SK-N-SH treated with all-trans-retinoic acid at 6 μM for 48 hours (cell line): ENCODE measurements around the gene CALU.

Source experiments
- ATAC-seq: fragments of 200-7000 bp; cut with Tn5 transposase; 3 replicates; pipeline ENCODE4 v1.9.1; 2020; ENCODE audit warnings: mild to moderate bottlenecking, moderate library complexity
- ARNTL ChIP-seq: fragments of 450-650 bp; formaldehyde crosslinking; IDR thresholded peaks from 2 replicates; pipeline ENCODE4 v1.5.0; 2020; ENCODE audit warnings: low read depth, mild to moderate bottlenecking, moderate library complexity, borderline replicate concordance
- BACH2 ChIP-seq: fragments of 250-450 bp; sonication (Bioruptor Pico); IDR thresholded peaks from 2 replicates; pipeline ENCODE4 v1.9.0; 2021; ENCODE audit warnings: mild to moderate bottlenecking, borderline replicate concordance
- CSDC2 ChIP-seq: fragments of 250-450 bp; sonication (Bioruptor Pico); IDR thresholded peaks from 2 replicates; pipeline ENCODE4 v1.5.0; 2020; ENCODE audit warnings: mild to moderate bottlenecking, moderate library complexity
- GLIS3 ChIP-seq: fragments of 250-450 bp; sonication (Bioruptor Pico); IDR thresholded peaks from 2 replicates; pipeline ENCODE4 v1.5.0; 2020; ENCODE audit warnings: mild to moderate bottlenecking, moderate library complexity
- ISL1 ChIP-seq: fragments of 250-450 bp; sonication (Bioruptor Pico); IDR thresholded peaks from 2 replicates; pipeline ENCODE4 v2.1.2; 2022; ENCODE audit warnings: mild to moderate bottlenecking, moderate library complexity
- OSR1 ChIP-seq: fragments of 250-450 bp; sonication (Bioruptor Pico); IDR thresholded peaks from 2 replicates; pipeline ENCODE4 v1.8.0; 2022; ENCODE audit warnings: moderate library complexity, mild to moderate bottlenecking, inconsistent platforms
- PPARA ChIP-seq: fragments of 250-450 bp; sonication (Bioruptor Pico); IDR thresholded peaks from 2 replicates; pipeline ENCODE4 v1.5.0; 2020; ENCODE audit warnings: mild to moderate bottlenecking, borderline replicate concordance
- RARB ChIP-seq: fragments of 250-450 bp; sonication (Bioruptor Pico); IDR thresholded peaks from 2 replicates; pipeline ENCODE4 v1.8.0; 2021; ENCODE audit warnings: mild to moderate bottlenecking, moderate library complexity
- SNAI2 ChIP-seq: fragments of 250-450 bp; sonication (Bioruptor Pico); IDR thresholded peaks from 2 replicates; pipeline ENCODE4 v1.5.0; 2020; ENCODE audit warnings: mild to moderate bottlenecking, moderate library complexity
- TCF4 ChIP-seq: fragments of 250-450 bp; sonication (Bioruptor Pico); IDR thresholded peaks from 2 replicates; pipeline ENCODE4 v1.8.0; 2021; ENCODE audit warnings: mild to moderate bottlenecking, moderate library complexity, borderline replicate concordance
- TOX ChIP-seq: fragments of 250-450 bp; sonication (Bioruptor Pico); IDR thresholded peaks from 2 replicates; pipeline ENCODE4 v1.8.0; 2021; ENCODE audit warnings: mild to moderate bottlenecking, moderate library complexity, borderline replicate concordance
- ZC3H10 ChIP-seq: fragments of 250-450 bp; sonication (Bioruptor Pico); IDR thresholded peaks from 2 replicates; pipeline ENCODE4 v1.5.1; 2021; ENCODE audit warnings: mild to moderate bottlenecking, moderate library complexity
- ZFP3 ChIP-seq: fragments of 250-450 bp; sonication (Bioruptor Pico); IDR thresholded peaks from 2 replicates; pipeline ENCODE4 v1.5.0; 2020; ENCODE audit warnings: mild to moderate bottlenecking, moderate library complexity
- ZFP30 ChIP-seq: fragments of 450-650 bp; formaldehyde crosslinking; IDR thresholded peaks from 2 replicates; pipeline ENCODE4 v1.5.0; 2022; ENCODE audit warnings: mild to moderate bottlenecking, moderate library complexity
- ZNF565 ChIP-seq: fragments of 450-650 bp; formaldehyde crosslinking; conservative IDR thresholded peaks from 2 replicates; pipeline ENCODE4 v1.5.0; 2020; ENCODE audit warnings: low read depth, mild to moderate bottlenecking, moderate library complexity
- ZNF70 ChIP-seq: fragments of 450-650 bp; formaldehyde crosslinking; IDR thresholded peaks from 2 replicates; pipeline ENCODE4 v1.5.0; 2020; ENCODE audit warnings: mild to moderate bottlenecking, moderate library complexity
- ZNF8 ChIP-seq: fragments of 450-650 bp; formaldehyde crosslinking; IDR thresholded peaks from 2 replicates; pipeline ENCODE4 v1.5.0; 2020; ENCODE audit warnings: mild to moderate bottlenecking, moderate library complexity
- TF ChIP-seq, protein P1 (sequence below): fragments of 250-450 bp; sonication (Bioruptor Pico); IDR thresholded peaks from 2 replicates; pipeline ENCODE4 v1.8.0; 2020; ENCODE audit warnings: mild to moderate bottlenecking, moderate library complexity, borderline replicate concordance
- TF ChIP-seq, protein P2 (sequence below): fragments of 250-450 bp; sonication (Bioruptor Pico); IDR thresholded peaks from 2 replicates; pipeline ENCODE4 v1.5.1; 2020; ENCODE audit warnings: low read depth, mild to moderate bottlenecking, moderate library complexity
- TF ChIP-seq, protein P3 (sequence below): fragments of 250-450 bp; sonication (Bioruptor Pico); IDR thresholded peaks from 2 replicates; pipeline ENCODE4 v1.5.1; 2021; ENCODE audit warnings: mild to moderate bottlenecking, moderate library complexity
- TF ChIP-seq, protein P4 (sequence below): fragments of 250-450 bp; sonication (Bioruptor Pico); IDR thresholded peaks from 2 replicates; pipeline ENCODE4 v1.8.0; 2021; ENCODE audit warnings: low read depth, mild to moderate bottlenecking, moderate library complexity, borderline replicate concordance
- TF ChIP-seq, protein P5 (sequence below): fragments of 250-450 bp; sonication (Bioruptor Pico); IDR thresholded peaks from 2 replicates; pipeline ENCODE4 v1.5.0; 2020; ENCODE audit warnings: mild to moderate bottlenecking, moderate library complexity

The CALU gene

DNA sequence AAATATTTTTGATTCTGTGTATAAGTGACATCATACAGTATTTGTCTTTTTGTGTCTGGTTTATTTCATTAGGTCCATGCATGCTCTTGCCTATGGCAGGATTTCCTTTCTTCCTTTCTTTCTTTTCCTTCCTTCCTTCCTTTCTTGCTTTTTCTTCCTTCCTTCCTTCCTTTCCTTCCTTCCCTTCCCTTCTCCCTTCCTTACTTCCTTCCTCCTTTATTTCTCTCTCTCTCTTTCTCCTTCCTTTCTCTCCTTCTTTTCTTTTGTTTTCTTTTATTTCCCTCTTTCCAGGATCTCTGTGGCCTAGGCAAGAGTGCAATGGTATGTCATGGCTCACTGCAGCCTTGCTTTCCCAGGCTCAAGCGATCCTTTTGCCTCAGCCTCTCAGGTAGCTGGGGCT lies 31.4 kb upstream of the CALU start:
- no peak for ATAC-seq
- TF ChIP-seq ISL1 (CRISPR knock-in tag) (no peak), ZNF565 (CRISPR knock-in tag) (no peak), BACH2 (CRISPR knock-in tag) (no peak), ZNF70 (CRISPR knock-in tag) (no peak), GLIS3 (CRISPR knock-in tag) (no peak), ARNTL (no peak), TCF4 (CRISPR knock-in tag) (no peak), PPARA (no peak), OSR1 (no peak), ZFP30 (CRISPR knock-in tag) (no peak), TOX (CRISPR knock-in tag) (no peak), ZNF8 (CRISPR knock-in tag) (no peak), ZFP3 (CRISPR knock-in tag) (no peak), CSDC2 (CRISPR knock-in tag) (no peak), ZC3H10 (CRISPR knock-in tag) (no peak), RARB (CRISPR knock-in tag) (no peak)
- TF ChIP-seq, protein P1, sequence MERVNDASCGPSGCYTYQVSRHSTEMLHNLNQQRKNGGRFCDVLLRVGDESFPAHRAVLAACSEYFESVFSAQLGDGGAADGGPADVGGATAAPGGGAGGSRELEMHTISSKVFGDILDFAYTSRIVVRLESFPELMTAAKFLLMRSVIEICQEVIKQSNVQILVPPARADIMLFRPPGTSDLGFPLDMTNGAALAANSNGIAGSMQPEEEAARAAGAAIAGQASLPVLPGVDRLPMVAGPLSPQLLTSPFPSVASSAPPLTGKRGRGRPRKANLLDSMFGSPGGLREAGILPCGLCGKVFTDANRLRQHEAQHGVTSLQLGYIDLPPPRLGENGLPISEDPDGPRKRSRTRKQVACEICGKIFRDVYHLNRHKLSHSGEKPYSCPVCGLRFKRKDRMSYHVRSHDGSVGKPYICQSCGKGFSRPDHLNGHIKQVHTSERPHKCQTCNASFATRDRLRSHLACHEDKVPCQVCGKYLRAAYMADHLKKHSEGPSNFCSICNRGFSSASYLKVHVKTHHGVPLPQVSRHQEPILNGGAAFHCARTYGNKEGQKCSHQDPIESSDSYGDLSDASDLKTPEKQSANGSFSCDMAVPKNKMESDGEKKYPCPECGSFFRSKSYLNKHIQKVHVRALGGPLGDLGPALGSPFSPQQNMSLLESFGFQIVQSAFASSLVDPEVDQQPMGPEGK (CRISPR knock-in tag) = no peak
- TF ChIP-seq, protein P2, sequence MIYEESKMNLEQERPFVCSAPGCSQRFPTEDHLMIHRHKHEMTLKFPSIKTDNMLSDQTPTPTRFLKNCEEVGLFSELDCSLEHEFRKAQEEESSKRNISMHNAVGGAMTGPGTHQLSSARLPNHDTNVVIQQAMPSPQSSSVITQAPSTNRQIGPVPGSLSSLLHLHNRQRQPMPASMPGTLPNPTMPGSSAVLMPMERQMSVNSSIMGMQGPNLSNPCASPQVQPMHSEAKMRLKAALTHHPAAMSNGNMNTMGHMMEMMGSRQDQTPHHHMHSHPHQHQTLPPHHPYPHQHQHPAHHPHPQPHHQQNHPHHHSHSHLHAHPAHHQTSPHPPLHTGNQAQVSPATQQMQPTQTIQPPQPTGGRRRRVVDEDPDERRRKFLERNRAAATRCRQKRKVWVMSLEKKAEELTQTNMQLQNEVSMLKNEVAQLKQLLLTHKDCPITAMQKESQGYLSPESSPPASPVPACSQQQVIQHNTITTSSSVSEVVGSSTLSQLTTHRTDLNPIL (CRISPR knock-in tag) = no peak
- TF ChIP-seq, protein P3, sequence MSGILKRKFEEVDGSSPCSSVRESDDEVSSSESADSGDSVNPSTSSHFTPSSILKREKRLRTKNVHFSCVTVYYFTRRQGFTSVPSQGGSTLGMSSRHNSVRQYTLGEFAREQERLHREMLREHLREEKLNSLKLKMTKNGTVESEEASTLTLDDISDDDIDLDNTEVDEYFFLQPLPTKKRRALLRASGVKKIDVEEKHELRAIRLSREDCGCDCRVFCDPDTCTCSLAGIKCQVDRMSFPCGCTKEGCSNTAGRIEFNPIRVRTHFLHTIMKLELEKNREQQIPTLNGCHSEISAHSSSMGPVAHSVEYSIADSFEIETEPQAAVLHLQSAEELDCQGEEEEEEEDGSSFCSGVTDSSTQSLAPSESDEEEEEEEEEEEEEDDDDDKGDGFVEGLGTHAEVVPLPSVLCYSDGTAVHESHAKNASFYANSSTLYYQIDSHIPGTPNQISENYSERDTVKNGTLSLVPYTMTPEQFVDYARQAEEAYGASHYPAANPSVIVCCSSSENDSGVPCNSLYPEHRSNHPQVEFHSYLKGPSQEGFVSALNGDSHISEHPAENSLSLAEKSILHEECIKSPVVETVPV = no peak
- TF ChIP-seq, protein P4, sequence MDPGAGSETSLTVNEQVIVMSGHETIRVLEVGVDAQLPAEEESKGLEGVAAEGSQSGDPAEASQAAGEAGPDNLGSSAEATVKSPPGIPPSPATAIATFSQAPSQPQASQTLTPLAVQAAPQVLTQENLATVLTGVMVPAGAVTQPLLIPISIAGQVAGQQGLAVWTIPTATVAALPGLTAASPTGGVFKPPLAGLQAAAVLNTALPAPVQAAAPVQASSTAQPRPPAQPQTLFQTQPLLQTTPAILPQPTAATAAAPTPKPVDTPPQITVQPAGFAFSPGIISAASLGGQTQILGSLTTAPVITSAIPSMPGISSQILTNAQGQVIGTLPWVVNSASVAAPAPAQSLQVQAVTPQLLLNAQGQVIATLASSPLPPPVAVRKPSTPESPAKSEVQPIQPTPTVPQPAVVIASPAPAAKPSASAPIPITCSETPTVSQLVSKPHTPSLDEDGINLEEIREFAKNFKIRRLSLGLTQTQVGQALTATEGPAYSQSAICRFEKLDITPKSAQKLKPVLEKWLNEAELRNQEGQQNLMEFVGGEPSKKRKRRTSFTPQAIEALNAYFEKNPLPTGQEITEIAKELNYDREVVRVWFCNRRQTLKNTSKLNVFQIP (CRISPR knock-in tag) = no peak

DNA sequence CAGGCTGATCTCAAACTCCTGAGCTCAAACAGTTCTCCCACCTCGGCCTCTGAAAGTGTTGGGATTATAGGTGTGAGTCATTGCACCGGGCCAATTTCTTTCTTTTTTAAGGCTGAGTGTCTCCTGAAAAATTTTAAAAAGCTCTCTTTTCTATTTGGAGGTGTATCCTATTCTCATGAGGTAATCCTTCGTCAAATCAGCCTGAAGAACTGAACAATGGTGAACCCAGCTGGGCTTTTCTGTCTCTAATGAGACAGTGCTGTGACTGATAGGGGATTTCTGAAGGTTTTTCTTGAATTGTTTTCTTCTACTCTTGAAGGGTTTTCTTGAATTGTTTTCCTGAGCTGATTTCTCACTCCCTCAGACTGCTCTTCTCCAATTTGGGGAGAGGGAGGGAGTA lies 30.9 kb upstream of the CALU start:
- TF ChIP-seq ARNTL (no peak), RARB (CRISPR knock-in tag) (no peak), ISL1 (CRISPR knock-in tag) (no peak), TOX (CRISPR knock-in tag) (no peak), ZNF565 (CRISPR knock-in tag) (no peak), ZNF8 (CRISPR knock-in tag) (no peak), TCF4 (CRISPR knock-in tag) (no peak), ZNF70 (CRISPR knock-in tag) (no peak), GLIS3 (CRISPR knock-in tag) (no peak), PPARA (no peak), SNAI2 (CRISPR knock-in tag) (no peak), CSDC2 (CRISPR knock-in tag) (no peak)
- TF ChIP-seq, protein P4 (CRISPR knock-in tag) = no peak
- TF ChIP-seq, protein P2 (CRISPR knock-in tag) = no peak
- TF ChIP-seq, protein P5, sequence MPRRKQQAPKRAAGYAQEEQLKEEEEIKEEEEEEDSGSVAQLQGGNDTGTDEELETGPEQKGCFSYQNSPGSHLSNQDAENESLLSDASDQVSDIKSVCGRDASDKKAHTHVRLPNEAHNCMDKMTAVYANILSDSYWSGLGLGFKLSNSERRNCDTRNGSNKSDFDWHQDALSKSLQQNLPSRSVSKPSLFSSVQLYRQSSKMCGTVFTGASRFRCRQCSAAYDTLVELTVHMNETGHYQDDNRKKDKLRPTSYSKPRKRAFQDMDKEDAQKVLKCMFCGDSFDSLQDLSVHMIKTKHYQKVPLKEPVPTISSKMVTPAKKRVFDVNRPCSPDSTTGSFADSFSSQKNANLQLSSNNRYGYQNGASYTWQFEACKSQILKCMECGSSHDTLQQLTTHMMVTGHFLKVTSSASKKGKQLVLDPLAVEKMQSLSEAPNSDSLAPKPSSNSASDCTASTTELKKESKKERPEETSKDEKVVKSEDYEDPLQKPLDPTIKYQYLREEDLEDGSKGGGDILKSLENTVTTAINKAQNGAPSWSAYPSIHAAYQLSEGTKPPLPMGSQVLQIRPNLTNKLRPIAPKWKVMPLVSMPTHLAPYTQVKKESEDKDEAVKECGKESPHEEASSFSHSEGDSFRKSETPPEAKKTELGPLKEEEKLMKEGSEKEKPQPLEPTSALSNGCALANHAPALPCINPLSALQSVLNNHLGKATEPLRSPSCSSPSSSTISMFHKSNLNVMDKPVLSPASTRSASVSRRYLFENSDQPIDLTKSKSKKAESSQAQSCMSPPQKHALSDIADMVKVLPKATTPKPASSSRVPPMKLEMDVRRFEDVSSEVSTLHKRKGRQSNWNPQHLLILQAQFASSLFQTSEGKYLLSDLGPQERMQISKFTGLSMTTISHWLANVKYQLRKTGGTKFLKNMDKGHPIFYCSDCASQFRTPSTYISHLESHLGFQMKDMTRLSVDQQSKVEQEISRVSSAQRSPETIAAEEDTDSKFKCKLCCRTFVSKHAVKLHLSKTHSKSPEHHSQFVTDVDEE (CRISPR knock-in tag) = no peak
- TF ChIP-seq, protein P3 = no peak
- no peak for ATAC-seq
